DND-41 (cell line): Measurements from ENCODE around the gene BRF1.

Experiments used
- ATAC-seq: fragments of 200-7000 bp; cut with Tn5 transposase; 3 replicates; pipeline ENCODE4 v1.9.1; 2021; ENCODE audit warnings: low read depth; ENCODE audit not compliant: insufficient read depth
- DNase-seq: peaks from one replicate; pipeline ENCODE4 v3.0.0-alpha.2; 2020
- H2AFZ ChIP-seq: 2 replicates; pipeline ENCODE4 v1.6.0; 2012; ENCODE audit warnings: low read depth, low read length
- H3K27ac ChIP-seq: 2 replicates; pipeline ENCODE4 v1.5.1; 2012; ENCODE audit warnings: low read length, inconsistent platforms
- H3K27me3 ChIP-seq: fragments of 200-600 bp; sonication (generic); 2 replicates; pipeline ENCODE4 v1.6.0; 2012; ENCODE audit warnings: low read length, mild to moderate bottlenecking, inconsistent platforms; ENCODE audit not compliant: insufficient read depth, poor library complexity
- H3K36me3 ChIP-seq: 2 replicates; pipeline ENCODE4 v1.5.1; 2012; ENCODE audit warnings: low read length, inconsistent platforms; ENCODE audit not compliant: insufficient read depth
- H3K4me1 ChIP-seq: 2 replicates; pipeline ENCODE4 v1.5.1; 2012; ENCODE audit warnings: mild to moderate bottlenecking, low read length; ENCODE audit not compliant: insufficient read depth
- H3K4me2 ChIP-seq: 2 replicates; pipeline ENCODE4 v1.6.0; 2012; ENCODE audit warnings: mild to moderate bottlenecking, moderate library complexity, low read length, inconsistent platforms; ENCODE audit not compliant: insufficient read depth
- H3K4me3 ChIP-seq, 2 experiments: fragments of 200-600 bp in 1 of 2; shearing (Covaris generic) in 1 of 2; 2 replicates each; pipeline ENCODE4 v1.5.1; 2012 to 2016; ENCODE audit warnings: inconsistent platforms in 2 of 2, low read length in 2 of 2, mild to moderate bottlenecking in 2 of 2, low read depth in 1 of 2, moderate library complexity in 1 of 2
- H3K79me2 ChIP-seq: 2 replicates; pipeline ENCODE4 v1.6.0; 2012; ENCODE audit warnings: low read length, inconsistent platforms; ENCODE audit not compliant: insufficient read depth
- H3K9ac ChIP-seq: 2 replicates; pipeline ENCODE4 v1.6.0; 2012; ENCODE audit warnings: low read depth, mild to moderate bottlenecking, inconsistent platforms, low read length, moderate library complexity
- H3K9me3 ChIP-seq: 2 replicates; pipeline ENCODE4 v1.5.1; 2012; ENCODE audit warnings: low read length, moderate library complexity, mild to moderate bottlenecking, inconsistent platforms; ENCODE audit not compliant: insufficient read depth, severe bottlenecking
- H4K20me1 ChIP-seq: 2 replicates; pipeline ENCODE4 v1.6.0; 2012; ENCODE audit warnings: low read length; ENCODE audit not compliant: insufficient read depth
- CTCF ChIP-seq: IDR thresholded peaks from 2 replicates; pipeline ENCODE4 v1.5.1; 2012; ENCODE audit warnings: borderline replicate concordance, low read length, moderate library complexity, mild to moderate bottlenecking; ENCODE audit not compliant: poor library complexity, severe bottlenecking; ENCODE audit errors: extremely low read depth
- EZH2 ChIP-seq: IDR thresholded peaks from 3 replicates; pipeline ENCODE4 v1.6.1; 2012; ENCODE audit warnings: borderline replicate concordance, low read depth, mild to moderate bottlenecking, moderate library complexity, low read length, inconsistent platforms; ENCODE audit not compliant: severe bottlenecking

Gene BRF1

DNA sequence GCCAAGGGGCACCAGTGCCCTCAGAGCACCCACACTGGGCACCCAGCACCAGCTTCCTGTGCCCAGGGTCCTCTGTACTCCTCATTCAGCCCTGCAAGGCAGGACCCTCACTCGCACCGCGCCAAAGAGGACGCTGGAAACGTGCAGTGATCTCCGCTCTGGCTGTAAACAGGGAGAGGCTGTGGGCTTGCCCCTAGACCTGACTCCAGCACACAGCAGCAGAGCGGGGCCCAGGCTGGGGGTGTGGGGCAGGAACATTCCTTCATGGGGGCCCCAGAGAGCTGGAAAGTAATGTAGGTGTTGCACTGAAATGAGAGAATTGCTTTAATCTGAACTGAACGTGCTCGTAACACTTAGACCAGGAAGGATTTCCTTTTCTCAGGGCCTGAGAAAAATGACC, 5.0 kb upstream of the BRF1 start:
- H3K9me3 ChIP-seq = no peaks in the 10 kb centered on the region
- no peak overlapping the region for H3K9ac ChIP-seq
- ATAC-seq (no peak), DNase-seq (no peak)
- H2AFZ ChIP-seq = no peak overlapping the region
- no peaks in the 10 kb centered on the region for H4K20me1 ChIP-seq
- H3K79me2 ChIP-seq = no peaks in the 10 kb centered on the region
- H3K4me3 ChIP-seq = no peak overlapping the region
- H3K27ac ChIP-seq = no peak overlapping the region
- peaks cover 7% of the 10 kb centered on the region for H3K4me1 ChIP-seq
- no peaks in the 10 kb centered on the region for H3K27me3 ChIP-seq
- H3K36me3 ChIP-seq = no peaks in the 10 kb centered on the region
- H3K4me2 ChIP-seq = no peak overlapping the region
- TF ChIP-seq EZH2 = no peak
- TF ChIP-seq CTCF = no peak

DNA sequence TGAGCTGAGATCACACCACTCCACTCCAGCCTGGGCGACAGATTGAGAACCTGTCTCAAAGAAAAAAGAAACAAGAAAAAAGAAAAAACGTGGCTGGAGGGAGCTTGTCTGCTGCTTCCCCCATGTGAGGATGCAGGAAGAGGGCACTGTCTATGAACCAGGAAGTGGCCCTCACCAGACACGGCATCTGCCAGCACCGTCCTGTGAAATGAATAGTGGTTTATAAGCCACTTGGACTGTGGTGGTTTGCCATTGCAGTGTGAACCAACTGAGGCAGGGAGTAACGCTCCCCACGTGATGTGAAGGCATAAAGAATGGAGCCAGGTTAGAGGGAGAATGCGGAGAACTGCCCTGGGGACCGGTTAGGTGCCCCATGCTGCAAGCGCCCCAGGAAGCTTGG, 4.5 kb upstream of the BRF1 start:
- DNase-seq = no peak

DNA sequence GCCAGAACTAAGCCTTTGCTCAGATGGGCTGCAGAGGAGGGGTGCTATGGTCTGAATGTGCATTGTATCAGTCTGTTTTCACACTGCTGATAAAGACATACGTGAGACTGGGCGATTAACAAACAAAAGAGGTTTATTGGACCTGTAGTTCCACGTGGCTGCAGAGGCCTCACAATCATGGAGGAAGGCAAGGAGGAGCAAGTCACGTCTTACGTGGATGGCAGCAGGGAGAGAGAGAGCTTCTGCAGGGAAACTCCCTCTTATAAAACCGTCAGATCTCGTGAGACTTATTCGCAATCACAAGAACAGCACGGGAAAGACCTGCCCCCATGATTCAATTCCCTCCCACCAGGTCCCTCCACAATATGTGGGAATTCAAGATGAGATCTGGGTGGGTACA, 3.8 kb upstream of the BRF1 start:
- ATAC-seq = no peak
- H3K27ac ChIP-seq = no peak overlapping the region

More for the DNA sequence above, 4.5 kb upstream of the BRF1 start:
- H4K20me1 ChIP-seq = no peaks in the 10 kb centered on the region
- TF ChIP-seq CTCF (no peak), EZH2 (no peak)
- ATAC-seq = no peak
- no peak overlapping the region for H3K4me3 ChIP-seq
- H3K36me3 ChIP-seq = no peaks in the 10 kb centered on the region; the same call in 1 of the 2 replicates
- H3K4me1 ChIP-seq = peaks cover 7% of the 10 kb centered on the region
- H2AFZ ChIP-seq = no peak overlapping the region
- no peak overlapping the region for H3K27ac ChIP-seq
- no peak overlapping the region for H3K9ac ChIP-seq
- H3K27me3 ChIP-seq = no peaks in the 10 kb centered on the region
- H3K9me3 ChIP-seq = no peaks in the 10 kb centered on the region
- H3K79me2 ChIP-seq = peaks cover 2% of the 10 kb centered on the region
- no peak overlapping the region for H3K4me2 ChIP-seq

More for the DNA sequence above, 3.8 kb upstream of the BRF1 start:
- Histone ChIP-seq H2AFZ (no peak overlapping the region), H3K4me2 (no peak overlapping the region), H3K9ac (no peak overlapping the region), H4K20me1 (no peaks in the 10 kb centered on the region; the same call in 1 of the 2 replicates), H3K4me1 (peaks cover 14% of the 10 kb centered on the region), H3K4me3 (no peak overlapping the region), H3K36me3 (no peaks in the 10 kb centered on the region; the same call in 1 of the 2 replicates), H3K9me3 (peaks cover 3% of the 10 kb centered on the region), H3K79me2 (peaks cover 9% of the 10 kb centered on the region), H3K27me3 (no peaks in the 10 kb centered on the region)
- no peak for DNase-seq
- TF ChIP-seq EZH2 (no peak), CTCF (no peak)
